HG02938 (cell line): ENCODE data around the gene HNRNPR.
"Not testable (repeated sequence)": the region's sequence is repeated elsewhere in the genome, so short reads cannot be mapped to it uniquely, and the experiment has no call there.

Experiments
- ATAC-seq: cut with Tn5 transposase; IDR thresholded peaks from one replicate; pipeline ENCODE4 v1.9.1; 2021; ENCODE audit warnings: mild to moderate bottlenecking, moderate library complexity; ENCODE audit not compliant: unreplicated experiment

The HNRNPR gene

DNA sequence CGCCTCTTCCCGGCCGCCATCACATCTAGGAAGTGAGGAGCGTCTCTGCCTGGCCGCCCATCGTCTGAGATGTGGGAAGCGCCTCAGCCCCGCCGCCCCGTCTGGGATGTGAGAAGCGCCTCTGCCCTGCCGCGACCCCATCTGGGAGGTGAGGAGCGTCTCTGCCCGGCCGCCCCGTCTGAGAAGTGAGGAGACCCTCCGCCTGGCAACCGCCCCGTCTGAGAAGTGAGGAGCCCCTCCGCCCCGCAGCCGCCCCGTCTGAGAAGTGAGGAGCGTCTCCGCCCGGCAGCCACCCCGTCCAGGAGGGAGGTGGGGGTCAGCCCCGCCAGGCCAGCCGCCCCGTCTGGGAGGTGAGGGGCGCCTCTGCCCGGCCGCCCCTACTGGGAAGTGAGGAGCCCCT lies 86.7 kb downstream of the HNRNPR start:
- not testable (repeated sequence) for ATAC-seq
